ENCODE measurements around the gene RIPPLY3. TPM values are rescaled to one million over a fixed set of nuclear protein-coding genes. Genes with fewer than 3 reads are reported as not detected.

The RIPPLY3 gene
- total and polyA plus RNA-seq, 2 of the 13 experiments (the other 11 are each of a cell fraction or from before 2014, with no cell fraction given), result 0.09 to 2.9 TPM

GRCh38 chr21:37060296-37060695 is 53.8 kb downstream of the RIPPLY3 start (continued):
- TF ChIP-seq CTCF (CRISPR knock-in tag; IDR thresholded peaks at IDR 0.05), result peak; percentile 29; the same call in 1 of the 2 replicates
- no peak for TF ChIP-seq FOXP1 (IDR thresholded peaks at IDR 0.05)
- TF ChIP-seq FOXP1 (CRISPR knock-in tag; IDR thresholded peaks at IDR 0.05), result peak; percentile 46
- TF ChIP-seq FOXJ3 (CRISPR knock-in tag; IDR thresholded peaks at IDR 0.05; ENCODE audit: borderline replicate concordance), result 0 out of 2 replicates have a peak, but pooled peaks have one; percentile 21
- peak; percentile 81 for TF ChIP-seq SALL1 (CRISPR knock-in tag; IDR thresholded peaks at IDR 0.05)
- peak; percentile 49; the same call in 1 of the 2 replicates for TF ChIP-seq RFX1 (IDR thresholded peaks at IDR 0.05)
- TF ChIP-seq MIXL1 (CRISPR knock-in tag; IDR thresholded peaks at IDR 0.05), result peak; percentile 61; the same call in 1 of the 2 replicates
- 0 out of 2 replicates have a peak, but pooled peaks have one; percentile 28 for TF ChIP-seq IRF2 (CRISPR knock-in tag; IDR thresholded peaks at IDR 0.05)
- peak; percentile 83; the same call in 1 of the 2 replicates for TF ChIP-seq CBX5 (CRISPR knock-in tag; IDR thresholded peaks at IDR 0.05; ENCODE audit: borderline replicate concordance)
- peak; percentile 42 for TF ChIP-seq CBX1 (IDR thresholded peaks at IDR 0.05; ENCODE audit: low read depth)
- no peak for TF ChIP-seq ZNF569 (CRISPR knock-in tag; IDR thresholded peaks at IDR 0.05; ENCODE audit: borderline replicate concordance)
- TF ChIP-seq ZGPAT (CRISPR knock-in tag; IDR thresholded peaks at IDR 0.05), result 0 out of 2 replicates have a peak, but pooled peaks have one; percentile 35
- peak; percentile 60 for TF ChIP-seq CEBPG (CRISPR knock-in tag; IDR thresholded peaks at IDR 0.05)
- peak; percentile 65 for TF ChIP-seq XRCC5 (optimal IDR thresholded peaks at IDR 0.05; ENCODE audit: low read length)
- TF ChIP-seq MED1 (CRISPR knock-in tag; IDR thresholded peaks at IDR 0.05), result peak; percentile 51; the same call in 1 of the 2 replicates
- TF ChIP-seq KDM4B (CRISPR knock-in tag; IDR thresholded peaks at IDR 0.05), result no peak
- TF ChIP-seq MEIS1 (CRISPR knock-in tag; IDR thresholded peaks at IDR 0.05; ENCODE audit: borderline replicate concordance), result no peak
- TF ChIP-seq SMC3 (IDR thresholded peaks at IDR 0.05; ENCODE audit: low read length), result 0 out of 2 replicates have a peak, but pooled peaks have one; percentile 34
- TF ChIP-seq FOXA3 (CRISPR knock-in tag; IDR thresholded peaks at IDR 0.05), result peak; percentile 97
- TF ChIP-seq CEBPB (IDR thresholded peaks at IDR 0.05; ENCODE audit: borderline replicate concordance, low read depth, low read length), result peak; percentile 65; the same call in 1 of the 2 replicates
- peak; percentile 82 for TF ChIP-seq SAP130 (CRISPR knock-in tag; IDR thresholded peaks at IDR 0.05; ENCODE audit: low read depth)
- TF ChIP-seq PAXIP1 (CRISPR knock-in tag; conservative IDR thresholded peaks at IDR 0.05), result peak; percentile 34; the same call in 1 of the 2 replicates
- TF ChIP-seq MIER3 (CRISPR knock-in tag; IDR thresholded peaks at IDR 0.05; ENCODE audit: borderline replicate concordance), result 0 out of 2 replicates have a peak, but pooled peaks have one; percentile 52
- TF ChIP-seq ZNF790 (CRISPR knock-in tag; IDR thresholded peaks at IDR 0.05; ENCODE audit: borderline replicate concordance), result no peak
- peak; percentile 64; the same call in 1 of the 2 replicates for TF ChIP-seq FOSL1 (CRISPR knock-in tag; IDR thresholded peaks at IDR 0.05; ENCODE audit: borderline replicate concordance)
- peak; percentile 96 for TF ChIP-seq ZNF12 (CRISPR knock-in tag; IDR thresholded peaks at IDR 0.05)

Data from HepG2 (cell line).